Measurements from ENCODE around the gene DOCK4. TPM values are rescaled to one million over a fixed set of nuclear protein-coding genes. Genes with fewer than 3 reads are reported as not detected.

Gene DOCK4
- total RNA-seq, 6 experiments from 2014 or later: 9.4 to 29.9 (median 22.8) TPM

GRCh38 chr7:111677848-111678247 lies 528.4 kb downstream of the DOCK4 start:
- H3K9me3 ChIP-seq: no peaks in the 10 kb centered on the region
- H3K4me3 ChIP-seq: no peak overlapping the region
- no peaks in the 10 kb centered on the region for H3K27me3 ChIP-seq
- TF ChIP-seq, protein P1, sequence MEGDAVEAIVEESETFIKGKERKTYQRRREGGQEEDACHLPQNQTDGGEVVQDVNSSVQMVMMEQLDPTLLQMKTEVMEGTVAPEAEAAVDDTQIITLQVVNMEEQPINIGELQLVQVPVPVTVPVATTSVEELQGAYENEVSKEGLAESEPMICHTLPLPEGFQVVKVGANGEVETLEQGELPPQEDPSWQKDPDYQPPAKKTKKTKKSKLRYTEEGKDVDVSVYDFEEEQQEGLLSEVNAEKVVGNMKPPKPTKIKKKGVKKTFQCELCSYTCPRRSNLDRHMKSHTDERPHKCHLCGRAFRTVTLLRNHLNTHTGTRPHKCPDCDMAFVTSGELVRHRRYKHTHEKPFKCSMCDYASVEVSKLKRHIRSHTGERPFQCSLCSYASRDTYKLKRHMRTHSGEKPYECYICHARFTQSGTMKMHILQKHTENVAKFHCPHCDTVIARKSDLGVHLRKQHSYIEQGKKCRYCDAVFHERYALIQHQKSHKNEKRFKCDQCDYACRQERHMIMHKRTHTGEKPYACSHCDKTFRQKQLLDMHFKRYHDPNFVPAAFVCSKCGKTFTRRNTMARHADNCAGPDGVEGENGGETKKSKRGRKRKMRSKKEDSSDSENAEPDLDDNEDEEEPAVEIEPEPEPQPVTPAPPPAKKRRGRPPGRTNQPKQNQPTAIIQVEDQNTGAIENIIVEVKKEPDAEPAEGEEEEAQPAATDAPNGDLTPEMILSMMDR (IDR thresholded peaks at IDR 0.05): no peak
- TF ChIP-seq POLR2A (IDR thresholded peaks at IDR 0.05): no peak
- H3K27ac ChIP-seq: no peak overlapping the region
- H3K4me1 ChIP-seq: no peaks in the 10 kb centered on the region
- peak; percentile 28 to 61 (median 61) for DNase-seq
- no peaks in the 10 kb centered on the region for H3K36me3 ChIP-seq
- ATAC-seq: peak; percentile 64 to 99 (median 84)
- intact Hi-C loops (cut with DNase I): no loop called here

DNA sequence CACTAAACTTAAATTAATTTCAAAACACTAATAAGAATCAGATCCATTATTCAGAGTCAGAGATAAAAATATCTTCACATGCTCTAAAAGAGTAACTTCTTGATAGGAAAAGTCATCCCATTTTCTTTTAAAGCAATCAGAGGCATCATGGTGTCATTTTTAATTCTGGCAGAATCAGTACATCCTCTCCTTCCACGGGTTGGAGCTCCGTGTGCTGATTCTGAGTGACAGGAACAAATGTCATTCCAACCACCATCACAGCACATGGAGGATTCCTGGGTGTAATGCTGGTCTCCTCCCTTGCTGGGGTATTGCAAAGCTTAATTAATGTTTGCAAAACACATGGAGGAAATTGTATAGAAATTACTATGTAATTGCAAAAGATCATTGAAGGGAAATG lies 529.4 kb downstream of the DOCK4 start:
- Histone ChIP-seq H3K4me3 (no peak overlapping the region), H3K27me3 (no peaks in the 10 kb centered on the region), H3K36me3 (no peaks in the 10 kb centered on the region), H3K4me1 (no peaks in the 10 kb centered on the region), H3K27ac (no peak overlapping the region), H3K9me3 (no peaks in the 10 kb centered on the region)
- intact Hi-C loops (cut with DNase I): no loop called here
- no peak for TF ChIP-seq POLR2A (IDR thresholded peaks at IDR 0.05)
- TF ChIP-seq, protein P1 (IDR thresholded peaks at IDR 0.05): no peak
- DNase-seq (no peak), ATAC-seq (no peak)
- 13% methylated on average over 2 of the region's 2 CpGs for WGBS (ENCODE audit: insufficient coverage, low coverage, low lambda C conversion rate, missing lambda C conversion rate)

Small RNA genes within 50 kb of the gene (small RNA-seq; reads per million reads assigned to genes)
- 0 reads per million in 2 experiments for gene RNA5SP237

Other genes with a start within 250 kb of the DOCK4 start
- 10 to 100 TPM; 11.2 to 20.9 (median 13.1) TPM for gene ZNF277, start 296 bp upstream of the DOCK4 start, total RNA-seq
- 10 to 100 TPM; 19.0 to 34.7 (median 28.2) TPM for gene IFRD1, start 244.1 kb upstream of the DOCK4 start, total RNA-seq